Tibial nerve (tissue), 4 donors: Measurements from ENCODE around the gene GLTP. TPM values are rescaled to one million over a fixed set of nuclear protein-coding genes. Genes with fewer than 3 reads are reported as not detected.

Experiments used
- DNase-seq, 2 donors: peaks; one replicate each; pipeline ENCODE4 v3.0.0-alpha.2; 2019; ENCODE audit warnings: low spot score in 2 of 2
- H3K27ac ChIP-seq, 4 donors: fragments of 200-600 bp; sonication (generic) in 3 of 4; one replicate each; pipeline ENCODE4 v1.5.1; 2017 to 2019; ENCODE audit warnings: mild to moderate bottlenecking in 1 of 4
- H3K27me3 ChIP-seq, 2 donors: fragments of 200-600 bp; sonication (generic) in 1 of 2; one replicate each; pipeline versions ENCODE4 v1.5.1 to v1.6.0; 2017 to 2019
- H3K36me3 ChIP-seq, 3 donors: fragments of 200-600 bp; sonication (generic); one replicate each; pipeline ENCODE4 v1.5.1; 2018 to 2019
- H3K4me1 ChIP-seq, 4 donors: fragments of 200-600 bp; sonication (generic) in 3 of 4; one replicate each; pipeline ENCODE4 v1.5.1; 2017 to 2019
- H3K4me3 ChIP-seq, 4 donors: fragments of 200-600 bp; sonication (generic) in 3 of 4; one replicate each; pipeline ENCODE4 v1.5.1; 2017 to 2019; ENCODE audit warnings: mild to moderate bottlenecking in 1 of 4, moderate library complexity in 1 of 4
- H3K9me3 ChIP-seq, 4 donors: fragments of 200-600 bp; sonication (generic) in 3 of 4; one replicate each; pipeline ENCODE4 v1.5.1; 2017 to 2019
- EP300 ChIP-seq, 2 donors: sonication (generic); formaldehyde crosslinking; IDR thresholded peaks; one replicate each; pipeline ENCODE4 v1.6.1; 2017; ENCODE audit warnings: antibody characterized with exemption in 2 of 2, mild to moderate bottlenecking in 1 of 2
- POLR2A ChIP-seq, 2 donors: fragments of 450-650 bp; IDR thresholded peaks; one replicate each; pipeline ENCODE4 v1.6.1; 2017; ENCODE audit warnings: antibody characterized with exemption in 2 of 2, mild to moderate bottlenecking in 2 of 2, moderate library complexity in 2 of 2
- WGBS, 2 donors: methylation state at CpG; one replicate each; pipeline ENCODE4 v1.1.5; 2018; 5-methylcytosine and 5-hydroxymethylcytosine counted together
- total RNA-seq, 4 donors: library from RNA; depleted of rRNA; stranded (reverse); fragments of >200 nt; gene quantifications; one replicate each; pipeline ENCODE4 v1.1.0, GENCODE V29; 2016
- TF ChIP-seq, protein P1 (sequence below), 5 experiments: fragments of 200-600 bp in 3 of 5; fragments of 450-650 bp in 2 of 5; sonication (generic) in 3 of 5; IDR thresholded peaks; one replicate each; pipeline ENCODE4 v1.5.1; 2016 to 2019; ENCODE audit warnings: antibody characterized with exemption in 5 of 5, mild to moderate bottlenecking in 3 of 5, moderate library complexity in 2 of 5

GLTP gene
- total RNA-seq, 4 donors from 2014 or later: 42.0 to 71.7 (median 49.7) TPM

DNA sequence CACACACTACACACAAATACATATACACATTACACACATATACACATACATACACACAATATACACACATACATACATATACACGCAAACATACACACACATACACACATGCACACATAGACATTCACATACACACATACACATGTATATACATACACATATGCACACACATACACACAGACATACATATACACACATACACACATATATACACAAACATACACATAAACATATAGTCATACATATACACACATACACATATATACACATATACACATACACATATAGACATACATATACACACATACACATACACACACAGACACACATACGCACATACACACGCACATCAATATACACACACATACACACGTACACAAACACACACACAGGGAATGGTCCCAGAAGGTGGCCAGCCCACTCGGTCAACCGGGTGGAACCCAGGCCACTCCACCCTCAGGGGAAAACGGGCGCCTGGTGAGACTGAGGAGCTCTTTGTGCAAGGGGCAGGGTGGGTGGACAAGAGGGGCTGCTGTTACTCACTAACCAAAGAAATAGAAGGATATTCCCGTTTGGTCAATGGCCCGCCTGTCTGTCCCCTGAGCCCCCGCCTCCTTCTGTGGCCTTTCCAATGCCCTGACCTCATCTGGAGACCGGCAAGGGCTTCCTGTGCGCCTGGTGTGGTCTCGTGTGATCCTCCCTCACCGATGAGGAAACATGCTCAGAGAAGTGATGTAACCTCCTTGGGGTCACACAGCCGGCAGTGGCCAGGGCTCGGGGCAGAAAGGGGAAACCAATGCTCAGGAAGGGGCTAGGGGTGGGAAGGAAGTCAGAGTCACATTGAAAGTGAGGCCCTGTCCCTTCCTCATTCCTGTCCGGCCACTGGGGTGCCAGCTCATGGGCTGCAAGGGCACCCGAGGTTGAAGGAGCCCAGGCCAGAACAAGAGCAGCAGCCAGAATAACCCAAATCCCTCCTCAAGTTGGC, 52.5 kb downstream of the GLTP start:
- WGBS, 2 donors: 31 to 37% methylated on average over 18 to 19 of the region's 19 CpGs
- DNase-seq: peak; percentile 26 to 31

DNA sequence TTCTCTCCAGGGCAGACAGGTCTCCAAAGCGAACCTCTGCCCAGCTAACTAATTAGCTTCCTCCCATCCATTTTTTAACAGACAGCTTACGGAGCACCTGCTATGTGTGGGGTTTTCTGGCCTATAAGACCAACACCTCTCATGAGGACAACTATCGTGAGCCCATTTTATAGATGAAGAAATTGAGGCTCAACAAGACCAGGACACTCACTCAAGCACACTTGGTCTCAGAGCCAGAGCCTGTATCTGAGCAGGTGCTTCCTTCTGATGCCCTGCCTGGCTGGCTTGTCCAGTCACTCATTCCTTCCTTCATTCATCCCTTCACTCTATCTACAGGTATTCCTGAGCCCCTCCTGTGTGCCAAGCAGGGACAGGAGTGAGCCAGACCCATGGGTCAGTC, 53.3 kb downstream of the GLTP start:
- WGBS, 2 donors: 89 to 92% methylated on average over 3 of the region's 3 CpGs
- no peak overlapping the region for H3K27ac ChIP-seq
- DNase-seq: no peak
- H3K9me3 ChIP-seq: no peaks in the 10 kb centered on the region
- H3K36me3 ChIP-seq: no peaks in the 10 kb centered on the region
- H3K27me3 ChIP-seq: peaks cover 0 to 13% of the 10 kb centered on the region in 2 donors
- H3K4me3 ChIP-seq: no peak overlapping the region
- TF ChIP-seq, protein P1, sequence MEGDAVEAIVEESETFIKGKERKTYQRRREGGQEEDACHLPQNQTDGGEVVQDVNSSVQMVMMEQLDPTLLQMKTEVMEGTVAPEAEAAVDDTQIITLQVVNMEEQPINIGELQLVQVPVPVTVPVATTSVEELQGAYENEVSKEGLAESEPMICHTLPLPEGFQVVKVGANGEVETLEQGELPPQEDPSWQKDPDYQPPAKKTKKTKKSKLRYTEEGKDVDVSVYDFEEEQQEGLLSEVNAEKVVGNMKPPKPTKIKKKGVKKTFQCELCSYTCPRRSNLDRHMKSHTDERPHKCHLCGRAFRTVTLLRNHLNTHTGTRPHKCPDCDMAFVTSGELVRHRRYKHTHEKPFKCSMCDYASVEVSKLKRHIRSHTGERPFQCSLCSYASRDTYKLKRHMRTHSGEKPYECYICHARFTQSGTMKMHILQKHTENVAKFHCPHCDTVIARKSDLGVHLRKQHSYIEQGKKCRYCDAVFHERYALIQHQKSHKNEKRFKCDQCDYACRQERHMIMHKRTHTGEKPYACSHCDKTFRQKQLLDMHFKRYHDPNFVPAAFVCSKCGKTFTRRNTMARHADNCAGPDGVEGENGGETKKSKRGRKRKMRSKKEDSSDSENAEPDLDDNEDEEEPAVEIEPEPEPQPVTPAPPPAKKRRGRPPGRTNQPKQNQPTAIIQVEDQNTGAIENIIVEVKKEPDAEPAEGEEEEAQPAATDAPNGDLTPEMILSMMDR (IDR thresholded peaks at IDR 0.05): no peak
- no peak for TF ChIP-seq POLR2A (IDR thresholded peaks at IDR 0.05)
- no peak for TF ChIP-seq EP300 (IDR thresholded peaks at IDR 0.05)
- H3K4me1 ChIP-seq: peaks cover 0 to 20% (median 0%) of the 10 kb centered on the region in 4 donors

More for the DNA sequence above, 52.5 kb downstream of the GLTP start:
- TF ChIP-seq, protein P1 (IDR thresholded peaks at IDR 0.05): no peak
- TF ChIP-seq EP300 (IDR thresholded peaks at IDR 0.05): peak in 1 of 2 donors; percentile 71
- TF ChIP-seq POLR2A (IDR thresholded peaks at IDR 0.05): no peak
- Histone ChIP-seq H3K4me1 (peaks cover 0 to 26% (median under 1%) of the 10 kb centered on the region in 4 donors), H3K4me3 (no peak overlapping the region), H3K9me3 (no peaks in the 10 kb centered on the region), H3K36me3 (no peaks in the 10 kb centered on the region), H3K27me3 (peaks cover 0 to 21% of the 10 kb centered on the region in 2 donors), H3K27ac (peak overlapping the region in 2 of 4 donors; percentile 37 to 65)

DNA sequence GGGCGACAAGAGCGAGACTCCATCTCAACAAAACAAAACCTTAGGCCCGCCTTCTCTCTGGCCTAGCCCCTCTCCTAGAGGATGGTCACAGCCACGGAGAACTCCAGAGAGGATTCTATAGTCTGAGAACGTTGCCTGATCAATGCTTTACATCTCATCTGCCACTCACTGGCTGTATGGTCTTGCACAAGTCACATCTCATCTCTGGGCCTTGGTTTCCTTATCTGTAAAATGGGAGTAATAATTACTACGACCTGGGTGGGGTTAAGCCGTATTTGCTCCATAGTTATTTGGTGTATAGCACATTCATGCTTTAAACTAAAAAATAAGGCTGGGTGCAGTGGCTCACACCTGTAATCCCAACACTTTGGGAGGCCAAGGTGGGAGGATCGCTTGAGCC, 55.6 kb downstream of the GLTP start:
- H3K4me1 ChIP-seq: peaks cover 0 to 18% (median 0%) of the 10 kb centered on the region in 4 donors
- 87 to 90% methylated on average over 8 of the region's 8 CpGs for WGBS, 2 donors
- H3K36me3 ChIP-seq: no peaks in the 10 kb centered on the region
- no peak for DNase-seq
- H3K27me3 ChIP-seq: no peaks in the 10 kb centered on the region
- TF ChIP-seq POLR2A (IDR thresholded peaks at IDR 0.05): no peak
- TF ChIP-seq, protein P1 (IDR thresholded peaks at IDR 0.05): no peak
- no peak for TF ChIP-seq EP300 (IDR thresholded peaks at IDR 0.05)
- H3K9me3 ChIP-seq: no peaks in the 10 kb centered on the region
- no peak overlapping the region for H3K27ac ChIP-seq
- no peak overlapping the region for H3K4me3 ChIP-seq

DNA sequence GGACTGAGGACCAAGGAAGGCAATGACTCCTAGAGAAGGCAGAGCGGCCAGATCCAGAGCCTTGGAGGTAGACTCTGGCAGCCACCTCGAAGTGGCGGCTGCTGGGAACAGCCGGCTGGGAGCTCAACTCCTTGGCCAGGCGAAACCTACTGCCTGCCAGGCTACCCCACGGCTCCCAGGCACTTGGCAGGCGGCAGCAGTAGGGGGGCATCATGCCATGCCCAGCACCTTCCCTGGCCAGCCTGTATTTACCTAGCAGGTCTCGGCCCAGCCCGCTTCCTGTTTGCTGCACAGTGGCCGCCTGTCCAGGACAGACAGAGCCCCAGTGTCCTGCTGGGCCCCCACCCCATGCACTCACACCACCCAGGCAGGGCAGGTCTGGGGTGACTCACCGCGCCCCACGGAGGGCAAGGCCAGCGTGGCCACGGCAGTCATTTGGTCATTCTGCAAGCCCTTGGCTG, 57.4 kb downstream of the GLTP start:
- TF ChIP-seq, protein P1 (IDR thresholded peaks at IDR 0.05): no peak
- TF ChIP-seq POLR2A (IDR thresholded peaks at IDR 0.05) (no peak), EP300 (IDR thresholded peaks at IDR 0.05) (no peak)
- H3K4me3 ChIP-seq: no peak overlapping the region
- H3K27ac ChIP-seq: no peak overlapping the region

DNA sequence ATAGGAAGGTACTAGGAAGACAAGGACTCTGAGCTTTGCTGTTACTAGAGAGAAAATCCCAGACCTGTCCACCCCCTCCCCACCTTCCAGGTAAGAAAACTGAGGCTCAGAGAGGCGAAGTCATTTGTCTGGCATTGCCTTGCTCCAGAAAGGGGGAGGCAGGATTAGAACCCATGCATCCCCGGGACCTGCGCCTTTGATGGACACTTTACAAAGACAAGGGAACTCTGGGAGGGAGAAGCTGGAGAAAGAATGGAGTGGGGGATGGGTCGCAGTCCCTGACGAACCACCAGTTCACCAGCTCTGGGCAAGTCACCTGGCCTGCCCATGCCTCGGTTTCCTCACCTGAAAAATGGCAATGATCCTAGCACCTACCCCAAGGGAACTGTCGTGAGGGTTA, 57.9 kb downstream of the GLTP start:
- H3K36me3 ChIP-seq: no peaks in the 10 kb centered on the region
- TF ChIP-seq POLR2A (IDR thresholded peaks at IDR 0.05) (no peak), EP300 (IDR thresholded peaks at IDR 0.05) (no peak)
- TF ChIP-seq, protein P1 (IDR thresholded peaks at IDR 0.05): no peak
- 73 to 77% methylated on average over 7 of the region's 7 CpGs for WGBS, 2 donors

More for the DNA sequence above, 57.4 kb downstream of the GLTP start:
- 65 to 66% methylated on average over 13 to 15 of the region's 15 CpGs for WGBS, 2 donors
- no peak for DNase-seq
- no peaks in the 10 kb centered on the region for H3K36me3 ChIP-seq
- peaks cover 0 to 2% of the 10 kb centered on the region in 2 donors for H3K27me3 ChIP-seq
- H3K4me1 ChIP-seq: peaks cover 0 to 11% (median 0%) of the 10 kb centered on the region in 4 donors
- no peaks in the 10 kb centered on the region for H3K9me3 ChIP-seq

More for the DNA sequence above, 57.9 kb downstream of the GLTP start:
- no peak for DNase-seq
- Histone ChIP-seq H3K4me1 (peaks cover 0 to 6% (median 0%) of the 10 kb centered on the region in 4 donors), H3K27me3 (peaks cover 0 to 2% of the 10 kb centered on the region in 2 donors), H3K27ac (no peak overlapping the region), H3K9me3 (no peaks in the 10 kb centered on the region), H3K4me3 (no peak overlapping the region)
